Endothelial cell of umbilical vein (primary cell): ENCODE results near the gene ZSWIM6.

ENCODE experiments used
- POLR2A ChIP-seq: IDR thresholded peaks from 2 replicates; pipeline ENCODE4 v1.6.1; 2012; ENCODE audit warnings: low read depth, mild to moderate bottlenecking, control low read depth, low read length
- POLR2AphosphoS5 ChIP-seq: IDR thresholded peaks from 2 replicates; pipeline ENCODE4 v1.6.1; 2012; ENCODE audit warnings: low read depth, mild to moderate bottlenecking, control low read depth, low read length, moderate library complexity; ENCODE audit not compliant: insufficient read depth
- TF ChIP-seq, protein P1 (sequence below), 2 donors: IDR thresholded peaks; 1 replicate in 1 of 2; 2 replicates in 1 of 2; pipeline ENCODE4 v1.5.1; 2011; ENCODE audit warnings: low read length in 2 of 2, mild to moderate bottlenecking in 2 of 2, moderate library complexity in 2 of 2, control low read depth in 1 of 2, inconsistent platforms in 1 of 2, low read depth in 1 of 2; ENCODE audit not compliant: insufficient read depth in 1 of 2; ENCODE audit errors: extremely low read depth in 1 of 2

DNA sequence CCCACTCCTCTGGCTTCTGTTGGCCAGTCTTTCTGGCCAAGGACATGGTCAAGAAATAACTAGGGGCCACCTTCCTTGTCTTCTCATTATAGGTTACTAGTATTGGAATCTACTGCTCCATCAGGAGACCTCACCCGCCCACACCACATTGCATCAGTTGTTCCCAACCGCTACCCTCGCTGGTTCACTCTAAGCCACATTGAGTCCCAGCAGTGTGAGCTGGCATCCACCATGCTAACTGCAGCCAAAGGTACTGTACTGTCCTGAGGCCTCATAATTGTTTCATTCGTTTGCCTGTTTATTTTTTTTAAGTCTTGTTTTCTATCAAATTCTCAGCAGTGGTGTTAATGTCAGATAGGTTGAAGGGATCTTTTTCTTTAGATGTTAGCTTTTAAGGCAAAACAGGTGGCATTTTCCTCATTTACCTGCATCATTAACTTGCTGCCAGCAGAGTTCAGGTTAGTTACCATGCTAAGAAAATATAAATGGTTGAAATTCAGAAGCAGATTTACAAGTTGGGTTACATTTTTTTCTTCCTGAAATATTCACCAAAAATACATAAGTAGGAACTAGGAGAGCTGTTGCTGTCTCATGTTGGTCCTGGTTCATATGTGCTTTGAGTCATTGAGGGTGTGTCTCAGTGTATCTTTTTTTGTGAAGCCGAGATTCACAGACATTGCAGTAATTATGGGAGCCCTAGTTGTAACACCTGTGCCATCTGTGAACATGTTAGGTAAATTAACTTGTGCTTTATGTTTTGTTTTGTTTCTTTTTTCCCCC lies 206.9 kb downstream of the ZSWIM6 start:
- TF ChIP-seq, protein P1, sequence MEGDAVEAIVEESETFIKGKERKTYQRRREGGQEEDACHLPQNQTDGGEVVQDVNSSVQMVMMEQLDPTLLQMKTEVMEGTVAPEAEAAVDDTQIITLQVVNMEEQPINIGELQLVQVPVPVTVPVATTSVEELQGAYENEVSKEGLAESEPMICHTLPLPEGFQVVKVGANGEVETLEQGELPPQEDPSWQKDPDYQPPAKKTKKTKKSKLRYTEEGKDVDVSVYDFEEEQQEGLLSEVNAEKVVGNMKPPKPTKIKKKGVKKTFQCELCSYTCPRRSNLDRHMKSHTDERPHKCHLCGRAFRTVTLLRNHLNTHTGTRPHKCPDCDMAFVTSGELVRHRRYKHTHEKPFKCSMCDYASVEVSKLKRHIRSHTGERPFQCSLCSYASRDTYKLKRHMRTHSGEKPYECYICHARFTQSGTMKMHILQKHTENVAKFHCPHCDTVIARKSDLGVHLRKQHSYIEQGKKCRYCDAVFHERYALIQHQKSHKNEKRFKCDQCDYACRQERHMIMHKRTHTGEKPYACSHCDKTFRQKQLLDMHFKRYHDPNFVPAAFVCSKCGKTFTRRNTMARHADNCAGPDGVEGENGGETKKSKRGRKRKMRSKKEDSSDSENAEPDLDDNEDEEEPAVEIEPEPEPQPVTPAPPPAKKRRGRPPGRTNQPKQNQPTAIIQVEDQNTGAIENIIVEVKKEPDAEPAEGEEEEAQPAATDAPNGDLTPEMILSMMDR (IDR thresholded peaks at IDR 0.05; ENCODE audit: extremely low read depth in 1 of 2, insufficient read depth in 1 of 2, low read depth in 1 of 2, low read length in 2 of 2): no peak
- TF ChIP-seq POLR2AphosphoS5: no peak
- no peak for TF ChIP-seq POLR2A
